ENCODE measurements around the gene TNFAIP8L3. TPM values are rescaled to one million over a fixed set of nuclear protein-coding genes. Genes with fewer than 3 reads are reported as not detected.

The TNFAIP8L3 gene
- total and polyA plus RNA-seq, 2 of the 4 experiments (the other 2 are of a cell fraction) = 0.29 to 0.90 TPM

DNA sequence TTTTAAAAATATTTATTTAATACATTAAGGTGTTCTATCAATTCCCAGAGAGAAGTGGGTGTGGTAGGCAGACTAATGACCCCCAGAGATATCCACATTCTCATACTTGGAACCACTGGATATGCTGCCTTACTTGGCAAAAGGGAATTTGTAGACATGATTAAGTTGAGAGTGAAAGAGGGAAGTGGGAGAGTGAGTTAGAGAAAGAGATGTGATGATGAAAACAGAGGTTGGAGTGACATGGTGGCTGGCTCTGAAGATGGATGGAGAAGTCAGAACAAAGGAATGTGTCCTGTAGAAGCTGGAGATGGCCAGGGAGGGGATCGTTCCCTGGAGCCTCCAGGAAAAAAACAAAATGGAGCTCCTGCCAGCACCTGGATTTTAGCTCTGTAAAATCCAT is 32.0 kb downstream of the TNFAIP8L3 start:
- no peak overlapping the region for H2BK5ac ChIP-seq (ENCODE audit: low read depth, low read length, poor library complexity, severe bottlenecking)
- peaks cover 4% of the 10 kb centered on the region; the same call in 1 of the 2 replicates for H3K27me3 ChIP-seq (ENCODE audit: control insufficient read depth, insufficient read depth, low read length)
- no peaks in the 10 kb centered on the region for H3K36me3 ChIP-seq (ENCODE audit: control insufficient read depth, insufficient read depth, low read length)
- H3K4me2 ChIP-seq (ENCODE audit: low read depth, low read length) = no peak overlapping the region
- H3K4me3 ChIP-seq (ENCODE audit: insufficient read depth, low read depth, low read length) = no peak overlapping the region
- POLR2A ChIA-PET (ENCODE audit: unreplicated experiment) = no interaction called here
- H4K91ac ChIP-seq (ENCODE audit: insufficient read depth, low read depth, low read length) = no peak overlapping the region
- H2AK5ac ChIP-seq (ENCODE audit: low read depth, low read length) = no peak overlapping the region
- H4K5ac ChIP-seq (ENCODE audit: low read depth, low read length) = no peak overlapping the region
- no peak for ATAC-seq (ENCODE audit: low read depth)
- TF ChIP-seq CHD1 (IDR thresholded peaks at IDR 0.05; ENCODE audit: low read depth, low read length) (no peak), NFE2L2 (IDR thresholded peaks at IDR 0.05; ENCODE audit: low read depth, low read length) (no peak), RAD21 (IDR thresholded peaks at IDR 0.05; ENCODE audit: low read length) (no peak), SMC3 (IDR thresholded peaks at IDR 0.05; ENCODE audit: low read depth, low read length) (no peak), MXI1 (IDR thresholded peaks at IDR 0.05; ENCODE audit: borderline replicate concordance, low read depth, low read length) (no peak), BHLHE40 (IDR thresholded peaks at IDR 0.05; ENCODE audit: low read depth, low read length) (no peak)
- TF ChIP-seq, protein P1, sequence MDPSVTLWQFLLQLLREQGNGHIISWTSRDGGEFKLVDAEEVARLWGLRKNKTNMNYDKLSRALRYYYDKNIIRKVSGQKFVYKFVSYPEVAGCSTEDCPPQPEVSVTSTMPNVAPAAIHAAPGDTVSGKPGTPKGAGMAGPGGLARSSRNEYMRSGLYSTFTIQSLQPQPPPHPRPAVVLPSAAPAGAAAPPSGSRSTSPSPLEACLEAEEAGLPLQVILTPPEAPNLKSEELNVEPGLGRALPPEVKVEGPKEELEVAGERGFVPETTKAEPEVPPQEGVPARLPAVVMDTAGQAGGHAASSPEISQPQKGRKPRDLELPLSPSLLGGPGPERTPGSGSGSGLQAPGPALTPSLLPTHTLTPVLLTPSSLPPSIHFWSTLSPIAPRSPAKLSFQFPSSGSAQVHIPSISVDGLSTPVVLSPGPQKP (IDR thresholded peaks at IDR 0.05; ENCODE audit: borderline replicate concordance, low read depth, low read length) = no peak
- TF ChIP-seq, protein P2, sequence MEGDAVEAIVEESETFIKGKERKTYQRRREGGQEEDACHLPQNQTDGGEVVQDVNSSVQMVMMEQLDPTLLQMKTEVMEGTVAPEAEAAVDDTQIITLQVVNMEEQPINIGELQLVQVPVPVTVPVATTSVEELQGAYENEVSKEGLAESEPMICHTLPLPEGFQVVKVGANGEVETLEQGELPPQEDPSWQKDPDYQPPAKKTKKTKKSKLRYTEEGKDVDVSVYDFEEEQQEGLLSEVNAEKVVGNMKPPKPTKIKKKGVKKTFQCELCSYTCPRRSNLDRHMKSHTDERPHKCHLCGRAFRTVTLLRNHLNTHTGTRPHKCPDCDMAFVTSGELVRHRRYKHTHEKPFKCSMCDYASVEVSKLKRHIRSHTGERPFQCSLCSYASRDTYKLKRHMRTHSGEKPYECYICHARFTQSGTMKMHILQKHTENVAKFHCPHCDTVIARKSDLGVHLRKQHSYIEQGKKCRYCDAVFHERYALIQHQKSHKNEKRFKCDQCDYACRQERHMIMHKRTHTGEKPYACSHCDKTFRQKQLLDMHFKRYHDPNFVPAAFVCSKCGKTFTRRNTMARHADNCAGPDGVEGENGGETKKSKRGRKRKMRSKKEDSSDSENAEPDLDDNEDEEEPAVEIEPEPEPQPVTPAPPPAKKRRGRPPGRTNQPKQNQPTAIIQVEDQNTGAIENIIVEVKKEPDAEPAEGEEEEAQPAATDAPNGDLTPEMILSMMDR (conservative IDR thresholded peaks at IDR 0.05; ENCODE audit: low read depth, low read length) = no peak
- no peak overlapping the region for H2AFZ ChIP-seq (replicated peaks; ENCODE audit: low read length, poor library complexity)
- no peaks in the 10 kb centered on the region for H4K20me1 ChIP-seq (ENCODE audit: insufficient read depth, low read length)
- H3K18ac ChIP-seq (ENCODE audit: low read depth, low read length) = no peak overlapping the region
- no peak overlapping the region for H3K4ac ChIP-seq (ENCODE audit: low read depth, low read length)
- no peaks in the 10 kb centered on the region for H3K79me1 ChIP-seq (ENCODE audit: low read depth in 1 of 2, low read length in 2 of 2)
- no peak overlapping the region for H2BK15ac ChIP-seq (ENCODE audit: low read depth, low read length)
- H3K9me1 ChIP-seq (ENCODE audit: insufficient read depth, low read length) = peaks cover 4% of the 10 kb centered on the region; the same call in 1 of the 2 replicates
- H3K23ac ChIP-seq (ENCODE audit: low read depth, low read length) = no peak overlapping the region
- no CpG with 5 or more reads among the region's 1 CpG for WGBS, 2 experiments (ENCODE audit: extremely low coverage in 2 of 2, insufficient read length in 1 of 2)
- no peak overlapping the region for H2AK9ac ChIP-seq (replicated peaks; ENCODE audit: low read depth, low read length, poor library complexity)
- H3K4me1 ChIP-seq (ENCODE audit: control insufficient read depth, insufficient read depth, low read length) = peaks cover 10% of the 10 kb centered on the region
- dilution Hi-C loops (cut with HindIII; ENCODE audit: low sequenced_read_pairs, unreplicated experiment) (no loop called here), in situ Hi-C loops (cut with MboI; ENCODE audit: low sequenced_read_pairs) (no loop called here), intact Hi-C loops (cut with micrococcal nuclease) (no loop called here)
- no peak overlapping the region for H3K56ac ChIP-seq (ENCODE audit: extremely low read depth, insufficient read depth, low read length)
- H3K27ac ChIP-seq (ENCODE audit: insufficient read depth, low read length) = no peak overlapping the region
- DNase-seq = no peak
- CTCF ChIA-PET = interaction anchor here (1.1 kb wide), 1 partner anchor 17 kb away, joined by 3 read pairs; no protein-coding TSS in a partner anchor
- H4K8ac ChIP-seq (ENCODE audit: low read depth in 2 of 2, low read length in 2 of 2) = no peak overlapping the region
- no peak overlapping the region for H3K14ac ChIP-seq (replicated peaks; ENCODE audit: low read depth, low read length)
- no peak overlapping the region for H2BK20ac ChIP-seq (ENCODE audit: low read depth, low read length)
- H3K9ac ChIP-seq (ENCODE audit: low read depth, low read length) = no peak overlapping the region
- no TSS peak for BruUV-seq (replicated peaks)
- H3K9me3 ChIP-seq (ENCODE audit: control insufficient read depth, insufficient read depth, low read length) = no peaks in the 10 kb centered on the region
- H2BK120ac ChIP-seq (ENCODE audit: low read depth, low read length) = no peak overlapping the region
